C4-2B (cell line): Measurements from ENCODE around the gene PRPSAP1.

ENCODE experiments used
- H3K27ac ChIP-seq: fragments of 450-650 bp; 2 replicates; pipeline ENCODE4 v1.5.1; 2017
- ZFX ChIP-seq: fragments of 450-650 bp; IDR thresholded peaks from 2 replicates; pipeline ENCODE4 v1.6.1; 2017
- TF ChIP-seq, protein P1 (sequence below): fragments of 450-650 bp; conservative IDR thresholded peaks from 2 replicates; pipeline ENCODE4 v1.5.1; 2017; ENCODE audit warnings: mild to moderate bottlenecking

Gene PRPSAP1

GRCh38 chr17:76260669-76261068 lies 93.0 kb downstream of the PRPSAP1 start:
- TF ChIP-seq, protein P1, sequence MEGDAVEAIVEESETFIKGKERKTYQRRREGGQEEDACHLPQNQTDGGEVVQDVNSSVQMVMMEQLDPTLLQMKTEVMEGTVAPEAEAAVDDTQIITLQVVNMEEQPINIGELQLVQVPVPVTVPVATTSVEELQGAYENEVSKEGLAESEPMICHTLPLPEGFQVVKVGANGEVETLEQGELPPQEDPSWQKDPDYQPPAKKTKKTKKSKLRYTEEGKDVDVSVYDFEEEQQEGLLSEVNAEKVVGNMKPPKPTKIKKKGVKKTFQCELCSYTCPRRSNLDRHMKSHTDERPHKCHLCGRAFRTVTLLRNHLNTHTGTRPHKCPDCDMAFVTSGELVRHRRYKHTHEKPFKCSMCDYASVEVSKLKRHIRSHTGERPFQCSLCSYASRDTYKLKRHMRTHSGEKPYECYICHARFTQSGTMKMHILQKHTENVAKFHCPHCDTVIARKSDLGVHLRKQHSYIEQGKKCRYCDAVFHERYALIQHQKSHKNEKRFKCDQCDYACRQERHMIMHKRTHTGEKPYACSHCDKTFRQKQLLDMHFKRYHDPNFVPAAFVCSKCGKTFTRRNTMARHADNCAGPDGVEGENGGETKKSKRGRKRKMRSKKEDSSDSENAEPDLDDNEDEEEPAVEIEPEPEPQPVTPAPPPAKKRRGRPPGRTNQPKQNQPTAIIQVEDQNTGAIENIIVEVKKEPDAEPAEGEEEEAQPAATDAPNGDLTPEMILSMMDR: no peak
- TF ChIP-seq ZFX: no peak
- no peak overlapping the region for H3K27ac ChIP-seq

DNA sequence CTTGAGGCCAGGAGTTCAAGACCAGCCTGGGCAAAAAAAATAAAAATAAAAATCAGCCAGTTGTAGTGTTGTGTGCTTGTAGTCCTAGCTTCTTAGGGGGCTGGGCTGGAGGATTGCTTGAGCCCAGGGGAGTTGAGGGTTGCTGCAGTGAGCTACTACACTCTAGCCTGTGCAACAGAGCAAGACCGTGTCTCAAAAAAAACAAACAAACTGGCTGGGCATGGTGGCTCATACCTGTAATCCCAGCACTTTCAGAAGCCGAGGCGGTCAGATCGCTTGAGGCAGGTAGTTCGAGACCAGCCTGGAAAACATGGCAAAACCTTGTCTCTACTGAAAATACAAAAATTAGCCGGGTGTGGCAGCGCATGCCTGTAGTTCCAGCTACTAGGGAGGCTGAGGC lies 93.5 kb downstream of the PRPSAP1 start:
- H3K27ac ChIP-seq: no peak overlapping the region
- no peak for TF ChIP-seq ZFX
- TF ChIP-seq, protein P1: no peak
